Stimulated activated CD8-positive, alpha-beta memory T cell treated with anti-CD3 and anti-CD28 coated beads, Interleukin-4, amount 100 ng/mL, for 4 hours (primary cell): ENCODE results near the gene MIEF2.
"Not testable (repeated sequence)": the region's sequence is repeated elsewhere in the genome, so short reads cannot be mapped to it uniquely, and the experiment has no call there.

Experiments
- DNase-seq, 2 donors: peaks; one replicate each; pipeline ENCODE4 v3.0.0-alpha.2; 2020; ENCODE audit warnings: low read depth in 2 of 2, low spot score in 1 of 2

The MIEF2 gene

GRCh38 chr17:18260332-18261145, at the start of gene MIEF2:
Gene MIEF2, plus strand, starts transcription at chr17:18260662. Its CDS starts 2,059 bp downstream, at chr17:18262721.
- DNase-seq, result peak; percentile 78 to 86

- DNase-seq, result no peak
These were observed 46.7 kb upstream of the MIEF2 start for GRCh38 chr17:18213666-18214270.

GRCh38 chr17:18216906-18217305, 43.6 kb upstream of the MIEF2 start:
- DNase-seq, result not testable (repeated sequence)

GRCh38 chr17:18217412-18218015, 42.9 kb upstream of the MIEF2 start:
- DNase-seq, result peak; percentile 38 to 45

GRCh38 chr17:18218756-18219415, 41.6 kb upstream of the MIEF2 start:
- DNase-seq, result no peak

- DNase-seq, result no peak
These were observed 36.4 kb upstream of the MIEF2 start for GRCh38 chr17:18224053-18224386.

GRCh38 chr17:18224387-18225120, 35.9 kb upstream of the MIEF2 start:
- DNase-seq, result no peak

GRCh38 chr17:18225121-18225641, 35.3 kb upstream of the MIEF2 start, which contains the start of gene LLGL1:
Gene LLGL1, plus strand, starts transcription at chr17:18225635. Its CDS starts 48 bp downstream, at chr17:18225683.
- DNase-seq, result peak; percentile 89

- DNase-seq, result no peak
These were observed 34.7 kb upstream of the MIEF2 start for GRCh38 chr17:18225642-18226283.

- DNase-seq, result no peak
These were observed 34.0 kb upstream of the MIEF2 start for GRCh38 chr17:18226284-18226945.

GRCh38 chr17:18227635-18228034, 32.8 kb upstream of the MIEF2 start:
- DNase-seq, result no peak

- DNase-seq, result no peak
These were observed 32.2 kb upstream of the MIEF2 start for GRCh38 chr17:18228176-18228682.

- DNase-seq, result no peak
These were observed 31.2 kb upstream of the MIEF2 start for GRCh38 chr17:18229254-18229653.

- no peak for DNase-seq
These were observed 30.7 kb upstream of the MIEF2 start for GRCh38 chr17:18229771-18230170.

- no peak for DNase-seq
These were observed 29.9 kb upstream of the MIEF2 start for GRCh38 chr17:18230288-18231141.

GRCh38 chr17:18231164-18231563, 29.3 kb upstream of the MIEF2 start:
- DNase-seq, result no peak

GRCh38 chr17:18233803-18234518, 26.5 kb upstream of the MIEF2 start:
- DNase-seq, result no peak

- no peak for DNase-seq
These were observed 25.5 kb upstream of the MIEF2 start for GRCh38 chr17:18234853-18235380.
